ENCODE data around the gene EVI5. TPM values are rescaled to one million over a fixed set of nuclear protein-coding genes. Genes with fewer than 3 reads are reported as not detected.
"Not testable (repeated sequence)": the region's sequence is repeated elsewhere in the genome, so short reads cannot be mapped to it uniquely, and the experiment has no call there.

EVI5 gene
- polyA plus RNA-seq, 3 donors = 7.6 to 19.4 (median 14.3) TPM

- Histone ChIP-seq H3K4me2 (replicated peaks; ENCODE audit: extremely low read depth, low read length, poor library complexity, severe bottlenecking) (no peak overlapping the region), H4K20me1 (ENCODE audit: insufficient read depth, low read length) (peaks cover 61% of the 10 kb centered on the region), H3K36me3 (replicated peaks in 1 of 2; ENCODE audit: control insufficient read depth in 1 of 2, insufficient read depth in 2 of 2, low read length in 2 of 2) (peaks cover 0 to 23% of the 10 kb centered on the region in 2 donors), H3K79me2 (ENCODE audit: insufficient read depth, low read length) (peaks cover 12% of the 10 kb centered on the region), H3K9ac (ENCODE audit: insufficient read depth, low read length, poor library complexity, severe bottlenecking) (no peak overlapping the region), H3K4me1 (ENCODE audit: control insufficient read depth in 1 of 2, insufficient read depth in 2 of 2, low read length in 2 of 2) (no peaks in the 10 kb centered on the region), H2AFZ (ENCODE audit: insufficient read depth, low read depth, low read length, poor library complexity, severe bottlenecking) (no peak overlapping the region), H3K27me3 (ENCODE audit: control insufficient read depth in 2 of 2, insufficient read depth in 2 of 2, low read length in 2 of 2) (no peaks in the 10 kb centered on the region), H3K27ac (ENCODE audit: low read depth in 1 of 2, low read length in 2 of 2) (no peak overlapping the region), H3K9me3 (replicated peaks in 1 of 2; ENCODE audit: control insufficient read depth in 1 of 2, insufficient read depth in 1 of 2, low read length in 2 of 2) (no peaks in the 10 kb centered on the region), H3K4me3 (replicated peaks in 1 of 3; ENCODE audit: low read depth in 2 of 3, low read length in 3 of 3) (no peak overlapping the region)
- Mint-ChIP-seq H3K36me3 (peaks cover 34 to 42% of the 10 kb centered on the region in 2 donors), H3K27ac (no peak overlapping the region), H3K9me3 (peaks cover 7 to 30% (median 18%) of the 10 kb centered on the region in 7 donors), H3K4me3 (no peak overlapping the region), H3K27me3 (ENCODE audit: low read depth in 3 of 3) (no peaks in the 10 kb centered on the region), H3K4me1 (peaks cover 5% of the 10 kb centered on the region)
- TF ChIP-seq CTCF (IDR thresholded peaks at IDR 0.05) = no peak
- DNase-seq = no peak
- intact Hi-C loops (cut with micrococcal nuclease) = no loop called here
Observed at GRCh38 chr1:92721886-92722285, 63.0 kb downstream of the EVI5 start.

GRCh38 chr1:92721157-92721556, 63.8 kb downstream of the EVI5 start:
- H3K4me3 Mint-ChIP-seq; H3K27me3 ChIP-seq (ENCODE audit: control insufficient read depth in 2 of 2, insufficient read depth in 2 of 2, low read length in 2 of 2); H3K9me3 ChIP-seq (replicated peaks in 1 of 2; ENCODE audit: control insufficient read depth in 1 of 2, insufficient read depth in 1 of 2, low read length in 2 of 2); H3K27ac Mint-ChIP-seq; H3K27me3 Mint-ChIP-seq (ENCODE audit: low read depth in 3 of 3); H3K27ac ChIP-seq (ENCODE audit: low read depth in 1 of 2, low read length in 2 of 2); H3K4me3 ChIP-seq (replicated peaks in 1 of 3; ENCODE audit: low read depth in 2 of 3, low read length in 3 of 3); H3K9ac ChIP-seq (ENCODE audit: insufficient read depth, low read length, poor library complexity, severe bottlenecking); H3K4me1 Mint-ChIP-seq; H2AFZ ChIP-seq (ENCODE audit: insufficient read depth, low read depth, low read length, poor library complexity, severe bottlenecking); intact Hi-C loops (cut with micrococcal nuclease); H3K4me2 ChIP-seq (replicated peaks; ENCODE audit: extremely low read depth, low read length, poor library complexity, severe bottlenecking); DNase-seq; H3K4me1 ChIP-seq (ENCODE audit: control insufficient read depth in 1 of 2, insufficient read depth in 2 of 2, low read length in 2 of 2): not testable (repeated sequence)
- no CpG with 5 or more reads among the region's 2 CpGs for WGBS (ENCODE audit: insufficient coverage)
- H3K36me3 ChIP-seq (replicated peaks in 1 of 2; ENCODE audit: control insufficient read depth in 1 of 2, insufficient read depth in 2 of 2, low read length in 2 of 2) = peaks cover 0 to 23% of the 10 kb centered on the region in 2 donors
- H4K20me1 ChIP-seq (ENCODE audit: insufficient read depth, low read length) = peaks cover 59% of the 10 kb centered on the region
- Mint-ChIP-seq H3K36me3 (peaks cover 37 to 42% of the 10 kb centered on the region in 2 donors), H3K9me3 (peaks cover 7 to 30% (median 18%) of the 10 kb centered on the region in 7 donors)
- H3K79me2 ChIP-seq (ENCODE audit: insufficient read depth, low read length) = peaks cover 12% of the 10 kb centered on the region

- H3K4me3 Mint-ChIP-seq; H3K4me1 ChIP-seq (ENCODE audit: control insufficient read depth in 1 of 2, insufficient read depth in 2 of 2, low read length in 2 of 2); H3K27me3 Mint-ChIP-seq (ENCODE audit: low read depth in 3 of 3); H3K4me2 ChIP-seq (replicated peaks; ENCODE audit: extremely low read depth, low read length, poor library complexity, severe bottlenecking); H3K27me3 ChIP-seq (ENCODE audit: control insufficient read depth in 2 of 2, insufficient read depth in 2 of 2, low read length in 2 of 2); DNase-seq; H3K36me3 ChIP-seq (replicated peaks in 1 of 2; ENCODE audit: control insufficient read depth in 1 of 2, insufficient read depth in 2 of 2, low read length in 2 of 2); intact Hi-C loops (cut with micrococcal nuclease); H3K9me3 ChIP-seq (replicated peaks in 1 of 2; ENCODE audit: control insufficient read depth in 1 of 2, insufficient read depth in 1 of 2, low read length in 2 of 2); H3K4me3 ChIP-seq (replicated peaks in 1 of 3; ENCODE audit: low read depth in 2 of 3, low read length in 3 of 3); H3K9ac ChIP-seq (ENCODE audit: insufficient read depth, low read length, poor library complexity, severe bottlenecking); H3K4me1 Mint-ChIP-seq; H3K27ac ChIP-seq (ENCODE audit: low read depth in 1 of 2, low read length in 2 of 2); H2AFZ ChIP-seq (ENCODE audit: insufficient read depth, low read depth, low read length, poor library complexity, severe bottlenecking): not testable (repeated sequence)
- Histone ChIP-seq H4K20me1 (ENCODE audit: insufficient read depth, low read length) (peaks cover 68% of the 10 kb centered on the region), H3K79me2 (ENCODE audit: insufficient read depth, low read length) (peaks cover 12% of the 10 kb centered on the region)
- Mint-ChIP-seq H3K9me3 (peaks cover 3 to 18% (median 10%) of the 10 kb centered on the region in 7 donors), H3K27ac (peak overlapping the region in 1 of 7 donors; percentile 8), H3K36me3 (peaks cover 27 to 29% of the 10 kb centered on the region in 2 donors)
- 100% methylated on average over 14 of the region's 16 CpGs for WGBS (ENCODE audit: insufficient coverage)
Observed at GRCh38 chr1:92715476-92715951, 69.4 kb downstream of the EVI5 start.
